ENCODE data around the gene LCN12.

- TF ChIP-seq POLR2A (IDR thresholded peaks at IDR 0.05) = no peak
- TF ChIP-seq, protein P1, sequence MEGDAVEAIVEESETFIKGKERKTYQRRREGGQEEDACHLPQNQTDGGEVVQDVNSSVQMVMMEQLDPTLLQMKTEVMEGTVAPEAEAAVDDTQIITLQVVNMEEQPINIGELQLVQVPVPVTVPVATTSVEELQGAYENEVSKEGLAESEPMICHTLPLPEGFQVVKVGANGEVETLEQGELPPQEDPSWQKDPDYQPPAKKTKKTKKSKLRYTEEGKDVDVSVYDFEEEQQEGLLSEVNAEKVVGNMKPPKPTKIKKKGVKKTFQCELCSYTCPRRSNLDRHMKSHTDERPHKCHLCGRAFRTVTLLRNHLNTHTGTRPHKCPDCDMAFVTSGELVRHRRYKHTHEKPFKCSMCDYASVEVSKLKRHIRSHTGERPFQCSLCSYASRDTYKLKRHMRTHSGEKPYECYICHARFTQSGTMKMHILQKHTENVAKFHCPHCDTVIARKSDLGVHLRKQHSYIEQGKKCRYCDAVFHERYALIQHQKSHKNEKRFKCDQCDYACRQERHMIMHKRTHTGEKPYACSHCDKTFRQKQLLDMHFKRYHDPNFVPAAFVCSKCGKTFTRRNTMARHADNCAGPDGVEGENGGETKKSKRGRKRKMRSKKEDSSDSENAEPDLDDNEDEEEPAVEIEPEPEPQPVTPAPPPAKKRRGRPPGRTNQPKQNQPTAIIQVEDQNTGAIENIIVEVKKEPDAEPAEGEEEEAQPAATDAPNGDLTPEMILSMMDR (IDR thresholded peaks at IDR 0.05) = no peak
Measured at GRCh38 chr9:136995772-136996311, 43.8 kb downstream of the LCN12 start.

Measured in heart left ventricle (tissue), 13 donors.